ENCODE measurements around the gene GSG1.

GSG1 gene

DNA sequence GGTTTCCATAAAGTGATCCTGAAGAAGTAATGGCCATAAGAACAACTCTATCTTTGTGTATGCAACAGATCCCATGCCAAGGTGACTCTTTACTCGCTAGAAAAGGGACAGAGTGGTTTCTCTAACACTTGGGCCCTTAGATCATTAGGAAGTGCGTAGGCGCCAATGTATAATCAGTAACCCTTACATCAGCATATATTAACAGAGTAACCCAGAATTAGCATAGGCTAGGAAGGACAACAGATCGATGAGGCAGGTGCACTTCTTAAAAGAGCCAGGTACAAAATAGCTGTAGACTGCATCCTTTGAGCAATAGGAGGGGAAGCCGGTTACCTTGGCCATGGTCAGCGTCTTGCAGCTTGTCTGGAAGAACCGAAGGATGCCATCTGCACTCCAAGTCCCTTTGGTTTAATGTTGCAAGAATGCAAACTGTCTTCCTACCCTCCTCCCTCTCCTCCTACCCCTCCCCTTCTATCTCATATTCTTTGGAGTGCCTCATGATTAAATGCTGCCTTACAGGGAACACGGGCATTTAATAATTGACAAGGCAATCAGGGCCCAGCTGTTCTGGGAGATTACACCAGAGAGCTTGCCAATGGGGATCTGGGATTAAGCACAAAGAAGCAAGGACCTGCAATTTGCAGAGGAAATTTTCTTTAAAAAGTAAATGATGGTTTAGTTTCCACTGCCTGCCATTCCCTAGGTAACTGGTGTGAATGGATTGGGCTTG is 8.0 kb downstream of the GSG1 start:
- Histone ChIP-seq H3K4me3 (ENCODE audit: low read depth, low read length) (no peak overlapping the region), H3K9ac (no peak overlapping the region), H3K27ac (no peak overlapping the region), H3K79me2 (no peaks in the 10 kb centered on the region), H3K9me3 (ENCODE audit: control insufficient read depth, low read length) (no peaks in the 10 kb centered on the region), H3K4me2 (ENCODE audit: low read length) (no peak overlapping the region), H3K27me3 (ENCODE audit: control insufficient read depth, insufficient read depth, low read length) (no peaks in the 10 kb centered on the region), H2AFZ (no peak overlapping the region), H3K36me3 (ENCODE audit: control insufficient read depth, insufficient read depth, low read length) (no peaks in the 10 kb centered on the region), H3K4me1 (peaks cover 11% of the 10 kb centered on the region)
- TF ChIP-seq, protein P1, sequence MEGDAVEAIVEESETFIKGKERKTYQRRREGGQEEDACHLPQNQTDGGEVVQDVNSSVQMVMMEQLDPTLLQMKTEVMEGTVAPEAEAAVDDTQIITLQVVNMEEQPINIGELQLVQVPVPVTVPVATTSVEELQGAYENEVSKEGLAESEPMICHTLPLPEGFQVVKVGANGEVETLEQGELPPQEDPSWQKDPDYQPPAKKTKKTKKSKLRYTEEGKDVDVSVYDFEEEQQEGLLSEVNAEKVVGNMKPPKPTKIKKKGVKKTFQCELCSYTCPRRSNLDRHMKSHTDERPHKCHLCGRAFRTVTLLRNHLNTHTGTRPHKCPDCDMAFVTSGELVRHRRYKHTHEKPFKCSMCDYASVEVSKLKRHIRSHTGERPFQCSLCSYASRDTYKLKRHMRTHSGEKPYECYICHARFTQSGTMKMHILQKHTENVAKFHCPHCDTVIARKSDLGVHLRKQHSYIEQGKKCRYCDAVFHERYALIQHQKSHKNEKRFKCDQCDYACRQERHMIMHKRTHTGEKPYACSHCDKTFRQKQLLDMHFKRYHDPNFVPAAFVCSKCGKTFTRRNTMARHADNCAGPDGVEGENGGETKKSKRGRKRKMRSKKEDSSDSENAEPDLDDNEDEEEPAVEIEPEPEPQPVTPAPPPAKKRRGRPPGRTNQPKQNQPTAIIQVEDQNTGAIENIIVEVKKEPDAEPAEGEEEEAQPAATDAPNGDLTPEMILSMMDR (IDR thresholded peaks at IDR 0.05), result no peak

DNA sequence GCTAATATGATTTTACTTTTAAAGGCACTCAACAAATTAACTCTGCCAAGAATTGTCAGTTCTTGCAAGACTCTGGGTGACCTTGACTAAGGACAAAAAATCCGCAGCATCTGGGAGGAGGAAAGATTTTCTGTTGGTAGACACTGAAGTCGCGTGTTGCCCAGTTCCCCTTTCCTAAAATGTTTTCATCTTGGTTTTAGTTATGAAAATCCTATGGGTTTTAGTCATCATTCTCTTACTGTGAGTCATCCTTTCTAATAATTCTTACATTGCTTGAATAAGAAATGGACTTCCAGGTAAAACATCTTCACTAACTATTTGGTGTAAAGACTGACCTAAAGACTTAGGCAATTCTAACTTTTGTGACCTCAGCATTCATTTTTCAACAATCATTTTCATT is 9.1 kb downstream of the GSG1 start:
- H3K27ac ChIP-seq, result no peak overlapping the region
- no peaks in the 10 kb centered on the region for H3K27me3 ChIP-seq (ENCODE audit: control insufficient read depth, insufficient read depth, low read length)
- TF ChIP-seq, protein P1 (IDR thresholded peaks at IDR 0.05), result no peak
- H3K4me2 ChIP-seq (ENCODE audit: low read length), result no peak overlapping the region
- no peaks in the 10 kb centered on the region for H3K36me3 ChIP-seq (ENCODE audit: control insufficient read depth, insufficient read depth, low read length)
- no peak overlapping the region for H3K4me3 ChIP-seq (ENCODE audit: low read depth, low read length)
- H3K79me2 ChIP-seq, result no peaks in the 10 kb centered on the region
- no peaks in the 10 kb centered on the region for H3K9me3 ChIP-seq (ENCODE audit: control insufficient read depth, low read length)
- H2AFZ ChIP-seq, result no peak overlapping the region
- no peak overlapping the region for H3K9ac ChIP-seq
- H3K4me1 ChIP-seq, result peaks cover 4% of the 10 kb centered on the region

DNA sequence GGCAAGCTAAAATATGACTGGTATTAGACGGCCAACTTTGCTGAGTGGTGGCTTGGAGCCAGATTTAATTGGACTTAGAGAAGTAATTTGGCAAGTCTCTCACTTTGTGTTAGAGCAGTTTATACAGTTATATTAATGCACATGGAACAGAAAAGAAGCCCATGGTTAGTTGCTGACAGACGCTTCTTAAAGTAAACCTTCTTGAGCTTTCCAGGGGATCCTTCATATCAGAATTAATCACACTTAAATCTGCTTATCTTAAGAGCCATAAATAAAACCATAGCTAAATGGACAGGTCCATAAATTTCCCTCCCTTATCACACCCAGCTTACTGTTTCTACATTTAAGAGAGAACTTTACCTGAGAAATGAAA is 9.6 kb downstream of the GSG1 start:
- H3K9me3 ChIP-seq (ENCODE audit: control insufficient read depth, low read length), result no peaks in the 10 kb centered on the region
- H3K4me3 ChIP-seq (ENCODE audit: low read depth, low read length), result no peak overlapping the region
- no peak overlapping the region for H3K27ac ChIP-seq
- no peaks in the 10 kb centered on the region for H3K36me3 ChIP-seq (ENCODE audit: control insufficient read depth, insufficient read depth, low read length)
- H3K4me1 ChIP-seq, result peaks cover 4% of the 10 kb centered on the region
- H3K79me2 ChIP-seq, result no peaks in the 10 kb centered on the region
- H3K27me3 ChIP-seq (ENCODE audit: control insufficient read depth, insufficient read depth, low read length), result no peaks in the 10 kb centered on the region
- TF ChIP-seq, protein P1 (IDR thresholded peaks at IDR 0.05), result no peak
- H3K9ac ChIP-seq, result no peak overlapping the region
- no peak overlapping the region for H3K4me2 ChIP-seq (ENCODE audit: low read length)
- H2AFZ ChIP-seq, result no peak overlapping the region

DNA sequence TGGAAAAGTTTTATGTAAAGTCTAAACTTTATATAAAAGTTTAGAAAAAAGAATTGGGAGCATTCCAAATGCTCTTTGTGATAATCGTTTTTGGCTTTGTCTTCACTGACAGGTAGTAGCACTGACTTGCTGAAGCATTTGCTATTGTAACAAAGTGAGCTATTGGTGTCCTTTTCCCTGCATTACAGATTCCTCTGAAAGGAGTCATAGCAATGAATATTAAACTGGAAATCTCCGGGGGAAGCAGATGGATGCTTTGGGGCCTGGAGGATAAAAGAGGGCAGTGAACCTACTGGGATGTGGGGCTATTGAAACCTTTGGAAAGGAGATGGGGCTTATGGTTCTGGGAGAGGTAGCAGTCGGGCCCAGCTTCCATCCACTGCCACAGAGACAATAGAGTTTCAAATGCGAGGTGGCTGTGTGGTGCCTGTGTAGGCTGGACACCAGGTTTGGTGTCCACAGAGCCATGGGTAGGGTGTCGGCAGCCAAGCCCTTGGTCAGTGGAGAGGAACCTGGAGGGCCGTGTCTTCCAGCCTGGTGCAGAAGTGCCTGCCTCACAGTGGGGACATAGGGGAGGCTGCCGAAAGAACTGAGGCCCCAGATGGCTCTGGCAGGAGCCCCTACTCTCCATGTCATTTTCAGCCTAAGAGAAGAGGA is 10.1 kb downstream of the GSG1 start:
- no peaks in the 10 kb centered on the region for H3K36me3 ChIP-seq (ENCODE audit: control insufficient read depth, insufficient read depth, low read length)
- H2AFZ ChIP-seq, result no peak overlapping the region
- H3K4me2 ChIP-seq (ENCODE audit: low read length), result no peak overlapping the region
- TF ChIP-seq, protein P1 (IDR thresholded peaks at IDR 0.05), result no peak
- H3K9ac ChIP-seq, result no peak overlapping the region
- H3K79me2 ChIP-seq, result no peaks in the 10 kb centered on the region
- H3K9me3 ChIP-seq (ENCODE audit: control insufficient read depth, low read length), result no peaks in the 10 kb centered on the region
- H3K4me1 ChIP-seq, result peaks cover 4% of the 10 kb centered on the region
- no peak overlapping the region for H3K4me3 ChIP-seq (ENCODE audit: low read depth, low read length)
- H3K27ac ChIP-seq, result no peak overlapping the region
- H3K27me3 ChIP-seq (ENCODE audit: control insufficient read depth, insufficient read depth, low read length), result no peaks in the 10 kb centered on the region

DNA sequence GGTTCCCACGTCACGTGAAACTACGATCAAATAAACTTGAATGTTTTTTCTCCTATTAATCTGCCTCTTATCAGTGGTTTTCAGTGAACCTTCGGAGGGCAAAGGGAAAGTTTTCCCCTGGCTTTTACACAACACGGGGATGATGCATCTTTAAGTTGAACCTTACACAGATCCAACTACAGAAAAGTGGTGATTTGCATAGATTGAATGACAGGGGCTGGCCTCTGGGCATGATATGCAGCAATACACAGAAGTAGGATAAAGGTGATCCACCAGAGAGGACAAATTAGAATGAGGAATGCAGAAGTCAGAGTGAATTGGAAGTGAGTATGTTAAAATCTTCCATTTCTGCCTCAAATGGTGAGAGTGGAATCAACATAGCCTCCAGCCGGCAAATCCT is 11.6 kb downstream of the GSG1 start:
- Histone ChIP-seq H3K27ac (no peak overlapping the region), H3K27me3 (ENCODE audit: control insufficient read depth, insufficient read depth, low read length) (no peaks in the 10 kb centered on the region), H3K4me1 (no peaks in the 10 kb centered on the region), H3K9ac (no peak overlapping the region), H3K79me2 (no peaks in the 10 kb centered on the region), H3K9me3 (ENCODE audit: control insufficient read depth, low read length) (no peaks in the 10 kb centered on the region), H3K4me3 (ENCODE audit: low read depth, low read length) (no peak overlapping the region), H3K4me2 (ENCODE audit: low read length) (no peak overlapping the region), H3K36me3 (ENCODE audit: control insufficient read depth, insufficient read depth, low read length) (no peaks in the 10 kb centered on the region), H2AFZ (no peak overlapping the region)
- TF ChIP-seq, protein P1 (IDR thresholded peaks at IDR 0.05), result no peak

Data from parathyroid adenoma (tissue), 2 donors.